Psoas muscle (tissue), 8 donors: Measurements from ENCODE around the gene TRIM66. TPM values are rescaled to one million over a fixed set of nuclear protein-coding genes. Genes with fewer than 3 reads are reported as not detected.

Experiments
- ATAC-seq, 4 donors: fragments of 200-7000 bp; cut with Tn5 transposase; one replicate each; pipeline ENCODE4 v1.9.1; 2020; ENCODE audit warnings: moderate library complexity in 3 of 4, mild to moderate bottlenecking in 2 of 4
- DNase-seq, 2 donors: peaks; one replicate each; pipeline ENCODE4 v3.0.0-alpha.2; 2020
- H3K27ac ChIP-seq: fragments of 200-600 bp; one replicate; pipeline ENCODE4 v1.8.0; 2022
- H3K27me3 ChIP-seq, 3 donors: fragments of 200-600 bp in 1 of 3; one replicate each; pipeline versions ENCODE4 v1.6.1 to v1.8.0; 2013 to 2022; ENCODE audit warnings: low read length in 2 of 3, mild to moderate bottlenecking in 2 of 3, moderate library complexity in 1 of 3; ENCODE audit not compliant: insufficient read depth in 3 of 3
- H3K36me3 ChIP-seq, 2 donors: fragments of 200-600 bp in 1 of 2; one replicate each; pipeline versions ENCODE4 v1.6.1 to v1.8.0; 2013 to 2022; ENCODE audit warnings: low read depth in 1 of 2, mild to moderate bottlenecking in 1 of 2, moderate library complexity in 1 of 2; ENCODE audit not compliant: insufficient read depth in 1 of 2
- H3K4me1 ChIP-seq: fragments of 200-600 bp; one replicate; pipeline ENCODE4 v1.8.0; 2022
- H3K4me3 ChIP-seq: fragments of 200-600 bp; one replicate; pipeline ENCODE4 v1.8.0; 2022; ENCODE audit warnings: mild to moderate bottlenecking
- H3K9me3 ChIP-seq: fragments of 200-600 bp; one replicate; pipeline ENCODE4 v1.8.0; 2022
- CTCF ChIP-seq: fragments of 200-600 bp; IDR thresholded peaks from one replicate; pipeline ENCODE4 v1.8.0; 2022; ENCODE audit warnings: antibody characterized with exemption
- WGBS, 3 donors: extraction: QIAGEN DNeasy Blood & Tissue Kit; methylation state at CpG; one replicate each; pipeline versions ENCODE4 v1.1.6 to v1.1.7; 2013; 5-methylcytosine and 5-hydroxymethylcytosine counted together
- intact Hi-C, 2 donors: fragments of 100-400 bp; cut with DNase I; formaldehyde crosslinking; loops; one replicate each; pipeline versions ENCODE4 v1.11.0 to v1.14.2; 2022
- polyA plus RNA-seq, 3 donors: library from polyadenylated mRNA; stranded (reverse); fragments of 200-250 nt; gene quantifications; one replicate each; pipeline ENCODE4 v1.2.3, GENCODE V29; 2013
- total RNA-seq, 4 donors: library from RNA; stranded (reverse); fragmentation: NEBNext Ultra II Directional in 2 of 4; extraction: Animal tissue kit (Norgen Biotek cat#: 25700) in 2 of 4; gene quantifications; one replicate each; pipeline versions ENCODE4 v1.2.1 to v1.2.4, GENCODE V29; 2021 to 2023
- donor health status: healthy with polysubstance abuse.
- donor health status: DM: no; HTN: no; CAD: no; lungs with moderate emphysema.
- donor health status: Bipolar disorder and iron deficiency.
- donor health status: healthy.
- donor health status: DM: yes; HTN: yes; CAD: no.
- donor health status: DM: no; HTN: no; CAD: no.
- donor health status: DM: no; HTN: no; CAD: no.
- donor health status: DM: yes; HTN: yes; CAD: no.

Gene TRIM66
- total and polyA plus RNA-seq, 7 donors: 0.46 to 3.9 (median 2.0) TPM

- no peak overlapping the region for H3K27ac ChIP-seq
- peaks cover 0 to 19% (median 5%) of the 10 kb centered on the region in 3 donors for H3K27me3 ChIP-seq
- no peak overlapping the region for H3K4me3 ChIP-seq
- peaks cover 3% of the 10 kb centered on the region for H3K4me1 ChIP-seq
- H3K36me3 ChIP-seq: no peaks in the 10 kb centered on the region
- intact Hi-C loops: no loop called here
- ATAC-seq: no peak
- DNase-seq: no peak
- no peaks in the 10 kb centered on the region for H3K9me3 ChIP-seq
- WGBS, 3 donors: 81 to 89% (median 87%) methylated on average over 1 of the region's 1 CpG
- no peak for TF ChIP-seq CTCF
Measured at GRCh38 chr11:8598506-8598905, 84.0 kb downstream of the TRIM66 start.

GRCh38 chr11:8597182-8597581 lies 85.3 kb downstream of the TRIM66 start:
- Histone ChIP-seq H3K9me3 (no peaks in the 10 kb centered on the region), H3K27me3 (peaks cover 0 to 29% (median 7%) of the 10 kb centered on the region in 3 donors), H3K4me3 (no peak overlapping the region), H3K36me3 (no peaks in the 10 kb centered on the region), H3K4me1 (peaks cover 3% of the 10 kb centered on the region), H3K27ac (no peak overlapping the region)
- 32 to 52% (median 48%) methylated on average over 3 of the region's 3 CpGs for WGBS, 3 donors
- TF ChIP-seq CTCF: no peak
- no peak for ATAC-seq
- DNase-seq: no peak
- intact Hi-C loops: no loop called here

GRCh38 chr11:8596504-8597046 lies 85.9 kb downstream of the TRIM66 start:
- DNase-seq (no peak), ATAC-seq (no peak)
- H3K9me3 ChIP-seq: no peaks in the 10 kb centered on the region
- H3K4me1 ChIP-seq: peaks cover 3% of the 10 kb centered on the region
- no peak overlapping the region for H3K27ac ChIP-seq
- TF ChIP-seq CTCF: no peak
- H3K27me3 ChIP-seq: peaks cover 0 to 29% (median 7%) of the 10 kb centered on the region in 3 donors
- no peak overlapping the region for H3K4me3 ChIP-seq
- intact Hi-C loops: no loop called here
- no peaks in the 10 kb centered on the region for H3K36me3 ChIP-seq

- 4 to 5% (median 5%) methylated on average over 53 to 55 of the region's 55 CpGs for WGBS, 3 donors
- Histone ChIP-seq H3K27ac (no peak within 1 kb of the TSS), H3K4me3 (peak within 1 kb of the TSS; percentile 70), H3K36me3 (no peaks in the 10 kb centered on the region), H3K9me3 (no peaks in the 10 kb centered on the region), H3K4me1 (peaks cover 3% of the 10 kb centered on the region), H3K27me3 (peaks cover 0 to 29% (median 7%) of the 10 kb centered on the region in 3 donors)
- ATAC-seq (peak; percentile 74 to 95 (median 91)), DNase-seq (peak; percentile 41 to 62)
- intact Hi-C loops: no loop called here
- no peak for TF ChIP-seq CTCF
Measured at GRCh38 chr11:8593935-8594909, 88.2 kb downstream of the TRIM66 start, which contains the start of gene STK33. Gene STK33 (minus strand): TSS chr11:8594228. CDS start chr11:8474905, 119,323 bp downstream.
